Measurements from ENCODE around the gene SPATC1L.

The SPATC1L gene

DNA sequence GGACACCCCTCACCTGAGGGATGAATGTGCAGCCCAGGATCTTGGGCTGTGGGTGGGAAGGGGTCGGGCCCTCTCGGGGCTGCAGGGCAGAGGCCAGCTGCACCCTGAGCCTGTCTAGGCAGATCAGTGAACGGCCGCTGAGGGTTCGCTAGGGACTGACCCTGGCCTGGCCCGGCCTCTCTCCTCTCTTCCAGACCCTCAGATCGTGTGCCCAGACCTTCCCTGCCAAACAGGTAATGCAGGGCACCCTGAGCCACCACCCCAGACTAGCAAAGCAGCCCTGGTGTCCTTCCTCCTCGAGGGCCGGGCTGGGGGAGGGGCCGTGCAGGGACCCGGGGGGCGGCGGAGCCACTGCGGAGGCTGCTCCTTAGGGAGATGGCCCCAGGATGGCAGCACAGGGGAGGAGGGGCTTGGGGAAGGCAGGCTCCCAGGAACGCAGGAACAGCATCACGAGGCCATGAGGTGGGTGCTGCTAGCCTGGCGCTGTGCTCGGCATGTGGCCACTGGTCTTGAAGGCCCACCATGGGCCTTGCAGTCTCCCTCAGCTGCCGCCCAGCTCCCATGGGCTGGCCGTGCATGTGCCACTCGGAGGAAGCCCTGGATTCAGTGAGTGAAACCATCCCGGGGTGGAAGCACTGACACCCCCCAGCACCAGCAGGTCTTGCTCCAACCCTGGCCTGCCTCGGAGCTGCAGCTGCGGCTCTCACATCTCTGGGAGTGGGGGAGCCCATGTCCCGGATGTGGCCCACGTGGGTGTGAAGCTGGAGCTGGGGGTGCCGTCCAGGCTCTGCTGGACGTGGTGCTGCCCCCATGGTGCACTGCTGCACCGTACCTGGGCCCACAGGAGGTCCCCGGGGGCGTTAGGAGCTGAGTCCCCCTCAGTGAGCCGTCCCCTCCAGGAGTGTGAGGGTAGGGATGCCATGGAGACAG is 57.7 kb downstream of the SPATC1L start:
- TF ChIP-seq, protein P1, sequence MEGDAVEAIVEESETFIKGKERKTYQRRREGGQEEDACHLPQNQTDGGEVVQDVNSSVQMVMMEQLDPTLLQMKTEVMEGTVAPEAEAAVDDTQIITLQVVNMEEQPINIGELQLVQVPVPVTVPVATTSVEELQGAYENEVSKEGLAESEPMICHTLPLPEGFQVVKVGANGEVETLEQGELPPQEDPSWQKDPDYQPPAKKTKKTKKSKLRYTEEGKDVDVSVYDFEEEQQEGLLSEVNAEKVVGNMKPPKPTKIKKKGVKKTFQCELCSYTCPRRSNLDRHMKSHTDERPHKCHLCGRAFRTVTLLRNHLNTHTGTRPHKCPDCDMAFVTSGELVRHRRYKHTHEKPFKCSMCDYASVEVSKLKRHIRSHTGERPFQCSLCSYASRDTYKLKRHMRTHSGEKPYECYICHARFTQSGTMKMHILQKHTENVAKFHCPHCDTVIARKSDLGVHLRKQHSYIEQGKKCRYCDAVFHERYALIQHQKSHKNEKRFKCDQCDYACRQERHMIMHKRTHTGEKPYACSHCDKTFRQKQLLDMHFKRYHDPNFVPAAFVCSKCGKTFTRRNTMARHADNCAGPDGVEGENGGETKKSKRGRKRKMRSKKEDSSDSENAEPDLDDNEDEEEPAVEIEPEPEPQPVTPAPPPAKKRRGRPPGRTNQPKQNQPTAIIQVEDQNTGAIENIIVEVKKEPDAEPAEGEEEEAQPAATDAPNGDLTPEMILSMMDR (IDR thresholded peaks at IDR 0.05): no peak
- Histone ChIP-seq H3K36me3 (no peaks in the 10 kb centered on the region), H3K27ac (no peak overlapping the region), H3K27me3 (no peaks in the 10 kb centered on the region), H3K4me3 (ENCODE audit: low read depth in 1 of 2, low read length in 1 of 2) (no peak overlapping the region), H3K9me3 (no peaks in the 10 kb centered on the region), H3K4me1 (ENCODE audit: control insufficient read depth in 1 of 2, insufficient read depth in 1 of 2, low read depth in 1 of 2, low read length in 1 of 2) (no peaks in the 10 kb centered on the region)

DNA sequence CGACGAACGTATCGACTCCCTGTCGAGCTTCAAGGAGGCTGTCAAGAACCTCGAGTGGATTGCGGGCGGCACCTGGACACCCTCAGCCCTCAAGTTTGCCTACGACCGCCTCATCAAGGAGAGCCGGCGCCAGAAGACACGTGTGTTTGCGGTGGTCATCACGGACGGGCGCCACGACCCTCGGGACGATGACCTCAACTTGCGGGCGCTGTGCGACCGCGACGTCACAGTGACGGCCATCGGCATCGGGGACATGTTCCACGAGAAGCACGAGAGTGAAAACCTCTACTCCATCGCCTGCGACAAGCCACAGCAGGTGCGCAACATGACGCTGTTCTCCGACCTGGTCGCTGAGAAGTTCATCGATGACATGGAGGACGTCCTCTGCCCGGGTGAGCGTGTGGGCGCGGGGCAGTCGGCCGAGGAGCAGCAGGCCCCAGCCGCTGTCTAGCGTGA is 58.4 kb downstream of the SPATC1L start:
- Histone ChIP-seq H3K9me3 (no peaks in the 10 kb centered on the region), H3K27me3 (no peaks in the 10 kb centered on the region), H3K27ac (no peak overlapping the region), H3K4me3 (ENCODE audit: low read depth in 1 of 2, low read length in 1 of 2) (no peak overlapping the region), H3K36me3 (no peaks in the 10 kb centered on the region), H3K4me1 (ENCODE audit: control insufficient read depth in 1 of 2, insufficient read depth in 1 of 2, low read depth in 1 of 2, low read length in 1 of 2) (no peaks in the 10 kb centered on the region)
- TF ChIP-seq, protein P1 (IDR thresholded peaks at IDR 0.05): no peak

DNA sequence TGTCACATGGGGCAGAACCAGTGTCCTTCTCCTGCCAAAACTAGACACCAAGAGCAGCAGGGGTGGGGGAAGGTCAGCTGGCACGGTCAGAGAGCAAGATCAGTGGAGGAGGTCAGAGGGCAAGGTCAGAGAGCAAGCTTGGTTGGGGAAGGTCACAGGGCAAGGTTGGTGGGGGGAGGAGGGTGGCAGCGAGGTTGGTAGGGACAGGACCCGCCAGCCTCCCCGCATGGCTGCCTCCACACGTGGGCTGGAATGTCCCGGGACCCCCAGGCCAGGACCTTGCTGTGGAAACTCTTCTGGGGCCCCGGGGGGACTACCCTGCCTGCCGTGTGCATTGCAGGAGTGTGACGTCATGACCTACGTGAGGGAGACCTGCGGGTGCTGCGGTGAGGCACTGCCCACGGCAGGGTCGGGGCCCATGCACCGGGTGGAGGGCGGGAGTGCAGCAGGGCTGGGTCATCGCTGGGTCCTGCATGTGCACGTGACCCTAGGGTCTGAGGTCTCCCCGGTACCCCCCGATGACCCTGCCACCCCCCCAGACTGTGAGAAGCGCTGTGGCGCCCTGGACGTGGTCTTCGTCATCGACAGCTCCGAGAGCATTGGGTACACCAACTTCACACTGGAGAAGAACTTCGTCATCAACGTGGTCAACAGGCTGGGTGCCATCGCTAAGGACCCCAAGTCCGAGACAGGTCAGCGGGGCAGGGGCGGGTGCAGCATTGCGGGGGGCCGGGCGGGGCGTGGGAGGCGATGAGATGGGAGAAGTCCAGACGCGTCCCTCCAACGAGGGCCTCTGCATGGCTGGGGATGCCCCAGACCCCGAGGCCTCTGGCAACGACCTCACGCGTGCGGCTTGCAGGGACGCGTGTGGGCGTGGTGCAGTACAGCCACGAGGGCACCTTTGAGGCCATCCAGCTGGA is 59.1 kb downstream of the SPATC1L start:
- H3K4me1 ChIP-seq (ENCODE audit: control insufficient read depth in 1 of 2, insufficient read depth in 1 of 2, low read depth in 1 of 2, low read length in 1 of 2): no peaks in the 10 kb centered on the region
- no peaks in the 10 kb centered on the region for H3K27me3 ChIP-seq
- H3K9me3 ChIP-seq: no peaks in the 10 kb centered on the region
- TF ChIP-seq, protein P1 (IDR thresholded peaks at IDR 0.05): no peak
- no peak overlapping the region for H3K4me3 ChIP-seq (ENCODE audit: low read depth in 1 of 2, low read length in 1 of 2)
- H3K27ac ChIP-seq: no peak overlapping the region
- H3K36me3 ChIP-seq: no peaks in the 10 kb centered on the region

DNA sequence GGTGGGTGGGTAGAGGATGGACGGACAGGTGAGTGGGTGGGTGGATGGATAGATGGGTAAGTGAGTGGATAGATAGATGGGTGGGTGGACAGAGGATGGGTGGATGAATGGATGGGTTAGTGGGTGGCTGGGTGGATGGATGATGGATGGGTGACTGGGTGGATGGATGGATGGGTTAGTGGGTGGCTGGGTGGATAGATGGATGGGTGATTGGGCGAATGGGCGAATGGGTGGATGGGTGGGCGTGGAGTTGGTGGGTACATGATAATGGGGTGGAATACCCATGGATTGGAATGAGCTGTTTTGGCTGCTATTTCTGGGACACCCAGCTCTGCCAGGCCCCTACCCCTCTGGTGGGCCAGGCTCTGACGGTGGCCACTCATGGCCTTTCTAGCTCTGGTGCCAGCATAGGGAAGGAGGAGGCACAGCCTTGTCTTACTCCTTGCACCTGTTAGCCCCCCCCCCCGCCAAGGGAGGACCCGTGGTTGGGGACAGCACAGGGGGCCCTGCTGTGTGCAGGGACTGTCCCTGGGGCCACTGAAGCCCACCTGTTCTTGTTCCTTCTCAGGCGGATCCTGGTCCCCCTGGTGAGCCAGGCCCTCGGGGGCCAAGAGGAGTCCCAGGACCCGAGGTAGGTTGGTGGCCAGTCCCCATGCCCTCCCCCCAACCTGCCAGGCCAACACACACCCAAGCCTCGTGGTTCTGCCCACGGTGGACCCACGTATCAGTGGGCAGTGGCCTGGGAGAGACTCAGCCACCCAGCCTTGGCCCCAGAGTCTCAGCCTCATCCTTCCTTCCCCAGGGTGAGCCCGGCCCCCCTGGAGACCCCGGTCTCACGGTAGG is 60.0 kb downstream of the SPATC1L start:
- Histone ChIP-seq H3K4me3 (ENCODE audit: low read depth in 1 of 2, low read length in 1 of 2) (no peak overlapping the region), H3K36me3 (no peaks in the 10 kb centered on the region), H3K9me3 (no peaks in the 10 kb centered on the region), H3K27me3 (no peaks in the 10 kb centered on the region), H3K4me1 (ENCODE audit: control insufficient read depth in 1 of 2, insufficient read depth in 1 of 2, low read depth in 1 of 2, low read length in 1 of 2) (no peaks in the 10 kb centered on the region), H3K27ac (no peak overlapping the region)
- TF ChIP-seq, protein P1 (IDR thresholded peaks at IDR 0.05): no peak

Data from neutrophil (primary cell).